ENCODE results near the gene TBC1D7. TPM values are rescaled to one million over a fixed set of nuclear protein-coding genes. Genes with fewer than 3 reads are reported as not detected.

The TBC1D7 gene
- total RNA-seq, 1 donor from 2014 or later: 15.0 TPM

GRCh38 chr6:13318821-13319220 lies 9.5 kb downstream of the TBC1D7 start:
- DNase-seq: no peak

- DNase-seq: no peak
These were observed 12.4 kb downstream of the TBC1D7 start for GRCh38 chr6:13315896-13316295.

GRCh38 chr6:13314806-13315205 lies 13.5 kb downstream of the TBC1D7 start:
- DNase-seq: no peak

- DNase-seq: no peak
These were observed 17.2 kb downstream of the TBC1D7 start for GRCh38 chr6:13311155-13311554.

- DNase-seq: no peak
These were observed 20.0 kb downstream of the TBC1D7 start for GRCh38 chr6:13308332-13308731.

- peak; percentile 85 for DNase-seq
These were observed 20.8 kb downstream of the TBC1D7 start for GRCh38 chr6:13307508-13307995.

GRCh38 chr6:13305791-13306190 lies 22.5 kb downstream of the TBC1D7 start:
- DNase-seq: no peak

GRCh38 chr6:13305288-13305687 lies 23.0 kb downstream of the TBC1D7 start:
- no peak for DNase-seq

GRCh38 chr6:13304580-13305260 lies 23.6 kb downstream of the TBC1D7 start:
- DNase-seq: no peak

GRCh38 chr6:13304101-13304500 lies 24.2 kb downstream of the TBC1D7 start:
- DNase-seq: peak; percentile 16

GRCh38 chr6:13303668-13304017 lies 24.7 kb downstream of the TBC1D7 start:
- DNase-seq: peak; percentile 83

- peak; percentile 94 for DNase-seq
These were observed 25.3 kb downstream of the TBC1D7 start for GRCh38 chr6:13302751-13303667.

- DNase-seq: peak; percentile 30
These were observed 26.0 kb downstream of the TBC1D7 start for GRCh38 chr6:13302291-13302690.

- DNase-seq: no peak
These were observed 27.4 kb downstream of the TBC1D7 start for GRCh38 chr6:13300643-13301590.

- no peak for DNase-seq
These were observed 28.4 kb downstream of the TBC1D7 start for GRCh38 chr6:13299918-13300317.

- DNase-seq: no peak
These were observed 28.9 kb downstream of the TBC1D7 start for GRCh38 chr6:13299403-13299821.

- no peak for DNase-seq
These were observed 29.9 kb downstream of the TBC1D7 start for GRCh38 chr6:13298446-13298845.

- no peak for DNase-seq
These were observed 30.9 kb downstream of the TBC1D7 start for GRCh38 chr6:13297391-13297790.

GRCh38 chr6:13296536-13296997 lies 31.8 kb downstream of the TBC1D7 start:
- no peak for DNase-seq

- no peak for DNase-seq
These were observed 32.8 kb downstream of the TBC1D7 start for GRCh38 chr6:13295576-13295975.

- peak; percentile 14 for DNase-seq
These were observed 33.8 kb downstream of the TBC1D7 start for GRCh38 chr6:13294499-13295069.

GRCh38 chr6:13292774-13293173 lies 35.6 kb downstream of the TBC1D7 start:
- no peak for DNase-seq
